ENCODE data around the gene SLC23A2.

DNA sequence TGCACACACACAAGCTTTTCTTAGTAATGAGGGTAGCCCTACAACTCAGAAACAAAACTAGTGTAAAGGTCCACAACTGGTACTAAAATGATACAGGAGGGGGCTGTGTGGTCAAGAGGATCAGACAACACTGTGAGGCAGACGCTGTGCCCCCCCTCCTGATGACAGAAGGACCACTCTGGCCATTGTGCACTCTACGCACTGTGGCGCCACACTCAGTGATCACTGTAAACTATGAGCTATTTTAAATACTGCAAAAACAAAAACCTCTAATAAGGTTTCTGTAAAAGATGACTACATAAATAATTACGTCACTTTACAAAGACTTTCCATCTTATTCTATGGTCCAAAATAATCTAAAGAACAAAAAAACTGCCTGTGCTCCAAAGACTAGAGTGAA is 96.1 kb downstream of the SLC23A2 start:
- no peak for TF ChIP-seq EP300 (IDR thresholded peaks at IDR 0.05)
- TF ChIP-seq POLR2A (IDR thresholded peaks at IDR 0.05) = no peak

Data from sigmoid colon (tissue), 4 donors.